IMR-90 (cell line): ENCODE measurements around the gene CD209. TPM values are rescaled to one million over a fixed set of nuclear protein-coding genes. Genes with fewer than 3 reads are reported as not detected.

ENCODE experiments used
- ATAC-seq: fragments of 200-7000 bp; cut with Tn5 transposase; 2 replicates; pipeline ENCODE4 v1.9.1; 2020; ENCODE audit warnings: low read depth, mild to moderate bottlenecking, moderate library complexity
- BruUV-seq: library from RNA; stranded (reverse); fragments of 400-500 nt; replicated peaks from 2 replicates; lab custom pipeline; 2021; lab: Mats Ljungman, UMichigan
- CTCF ChIA-PET: fragments of 300-600 bp; formaldehyde crosslinking; extraction: SDS; loops from one replicate; lab custom pipeline; 2021; ENCODE audit warnings: antibody characterized with exemption; lab: Yijun Ruan, JAX
- POLR2A ChIA-PET: fragments of 300-600 bp; sonication (Branson Sonifier 250); formaldehyde crosslinking; loops from one replicate; lab custom pipeline; 2022; ENCODE audit warnings: antibody characterized with exemption; ENCODE audit not compliant: unreplicated experiment; lab: Charles Lee
- DNase-seq: peaks from one replicate; pipeline ENCODE4 v3.0.0; 2013
- H2AFZ ChIP-seq: replicated peaks from 2 replicates; pipeline ENCODE3; 2013; ENCODE audit warnings: low read length, mild to moderate bottlenecking; ENCODE audit not compliant: poor library complexity
- H2AK5ac ChIP-seq: 2 replicates; pipeline ENCODE4 v1.6.1; 2013; ENCODE audit warnings: low read depth, low read length, inconsistent platforms
- H2AK9ac ChIP-seq: replicated peaks from 2 replicates; pipeline ENCODE3; 2013; ENCODE audit warnings: mild to moderate bottlenecking, low read depth, low read length, moderate library complexity; ENCODE audit not compliant: poor library complexity
- H2BK120ac ChIP-seq: 2 replicates; pipeline ENCODE4 v1.6.1; 2013; ENCODE audit warnings: low read depth, low read length, inconsistent platforms
- H2BK15ac ChIP-seq: 3 replicates; pipeline ENCODE4 v1.6.1; 2013; ENCODE audit warnings: low read depth, low read length, inconsistent platforms
- H2BK20ac ChIP-seq: 2 replicates; pipeline ENCODE4 v1.6.1; 2013; ENCODE audit warnings: low read depth, mild to moderate bottlenecking, inconsistent platforms, low read length, moderate library complexity
- H2BK5ac ChIP-seq: 2 replicates; pipeline ENCODE4 v1.6.1; 2013; ENCODE audit warnings: mild to moderate bottlenecking, low read depth, low read length, inconsistent platforms; ENCODE audit not compliant: poor library complexity, severe bottlenecking
- H3K14ac ChIP-seq: replicated peaks from 2 replicates; pipeline ENCODE4 v1.6.1; 2013; ENCODE audit warnings: low read depth, low read length, inconsistent platforms
- H3K18ac ChIP-seq: 2 replicates; pipeline ENCODE4 v1.6.1; 2013; ENCODE audit warnings: low read depth, low read length, control low read depth
- H3K23ac ChIP-seq: 2 replicates; pipeline ENCODE4 v1.6.1; 2013; ENCODE audit warnings: low read depth, low read length, inconsistent platforms
- H3K27ac ChIP-seq: 2 replicates; pipeline ENCODE4 v1.5.1; 2013; ENCODE audit warnings: mild to moderate bottlenecking, control low read depth, low read length; ENCODE audit not compliant: insufficient read depth
- H3K27me3 ChIP-seq: 2 replicates; pipeline ENCODE4 v1.6.1; 2013; ENCODE audit warnings: low read length; ENCODE audit not compliant: control insufficient read depth, insufficient read depth
- H3K36me3 ChIP-seq: 2 replicates; pipeline ENCODE4 v1.6.1; 2013; ENCODE audit warnings: low read length, mixed read lengths; ENCODE audit not compliant: control insufficient read depth, insufficient read depth
- H3K4ac ChIP-seq: 2 replicates; pipeline ENCODE4 v1.6.1; 2013; ENCODE audit warnings: low read depth, low read length, inconsistent platforms
- H3K4me1 ChIP-seq: 2 replicates; pipeline ENCODE4 v1.6.1; 2013; ENCODE audit warnings: low read length, mixed read lengths; ENCODE audit not compliant: control insufficient read depth, insufficient read depth
- H3K4me2 ChIP-seq: 2 replicates; pipeline ENCODE4 v1.6.1; 2013; ENCODE audit warnings: low read depth, mild to moderate bottlenecking, control low read depth, low read length, moderate library complexity
- H3K4me3 ChIP-seq: 2 replicates; pipeline ENCODE4 v1.5.1; 2013; ENCODE audit warnings: low read depth, mild to moderate bottlenecking, control low read depth, low read length, moderate library complexity; ENCODE audit not compliant: insufficient read depth
- H3K56ac ChIP-seq: 2 replicates; pipeline ENCODE4 v1.6.1; 2013; ENCODE audit warnings: low read length, inconsistent platforms; ENCODE audit not compliant: insufficient read depth; ENCODE audit errors: extremely low read depth
- H3K79me1 ChIP-seq, 2 experiments: 2 replicates each; pipeline ENCODE4 v1.6.1; 2013; ENCODE audit warnings: low read length in 2 of 2, inconsistent platforms in 1 of 2, low read depth in 1 of 2
- H3K9ac ChIP-seq: 2 replicates; pipeline ENCODE4 v1.6.1; 2013; ENCODE audit warnings: low read depth, low read length, control low read depth
- H3K9me1 ChIP-seq: 2 replicates; pipeline ENCODE4 v1.6.1; 2013; ENCODE audit warnings: low read length, inconsistent platforms; ENCODE audit not compliant: insufficient read depth
- H3K9me3 ChIP-seq: 2 replicates; pipeline ENCODE4 v1.6.1; 2013; ENCODE audit warnings: low read length; ENCODE audit not compliant: control insufficient read depth, insufficient read depth
- H4K20me1 ChIP-seq: 2 replicates; pipeline ENCODE4 v1.6.1; 2013; ENCODE audit warnings: low read length, inconsistent platforms; ENCODE audit not compliant: insufficient read depth
- H4K5ac ChIP-seq: 2 replicates; pipeline ENCODE4 v1.6.1; 2013; ENCODE audit warnings: mild to moderate bottlenecking, low read depth, low read length, control low read depth
- H4K8ac ChIP-seq, 2 experiments: 2 replicates each; pipeline ENCODE4 v1.6.1; 2013; ENCODE audit warnings: low read depth in 2 of 2, low read length in 2 of 2, control low read depth in 1 of 2, inconsistent platforms in 1 of 2
- H4K91ac ChIP-seq: 2 replicates; pipeline ENCODE4 v1.6.1; 2013; ENCODE audit warnings: low read depth, low read length, inconsistent platforms; ENCODE audit not compliant: insufficient read depth
- CEBPB ChIP-seq: IDR thresholded peaks from 2 replicates; pipeline ENCODE4 v1.6.1; 2012; ENCODE audit warnings: low read depth, low read length, improper control_type of control experiment
- CHD1 ChIP-seq: IDR thresholded peaks from 2 replicates; pipeline ENCODE4 v1.6.1; 2012; ENCODE audit warnings: low read depth, low read length, improper control_type of control experiment
- CTCF ChIP-seq: conservative IDR thresholded peaks from 2 replicates; pipeline ENCODE4 v1.5.1; 2012; ENCODE audit warnings: mild to moderate bottlenecking, low read depth, low read length, improper control_type of control experiment
- FOS ChIP-seq: fragments of 150-350 bp; IDR thresholded peaks from 2 replicates; pipeline ENCODE4 v1.6.1; 2016; ENCODE audit warnings: low read depth, low read length
- NFE2L2 ChIP-seq: fragments of 150-350 bp; IDR thresholded peaks from 2 replicates; pipeline ENCODE4 v1.6.1; 2016; ENCODE audit warnings: low read depth, mild to moderate bottlenecking, low read length
- POLR2A ChIP-seq: IDR thresholded peaks from 2 replicates; pipeline ENCODE4 v1.6.1; 2012; ENCODE audit warnings: mild to moderate bottlenecking, low read depth, low read length
- RAD21 ChIP-seq: IDR thresholded peaks from 2 replicates; pipeline ENCODE4 v1.6.1; 2012; ENCODE audit warnings: low read length, improper control_type of control experiment
- RCOR1 ChIP-seq: IDR thresholded peaks from 2 replicates; pipeline ENCODE4 v1.6.1; 2012; ENCODE audit warnings: mild to moderate bottlenecking, low read length, improper control_type of control experiment; ENCODE audit not compliant: insufficient replicate concordance
- USF2 ChIP-seq: fragments of 150-350 bp; IDR thresholded peaks from 2 replicates; pipeline ENCODE4 v1.6.1; 2017; ENCODE audit warnings: mild to moderate bottlenecking, antibody characterized with exemption, low read length, low read depth
- WGBS, 2 experiments: methylation state at CpG; one replicate each; pipeline versions ENCODE4 v1.1.5 to v1.1.7; 2013; ENCODE audit warnings: missing lambda C conversion rate in 2 of 2; ENCODE audit not compliant: insufficient read length in 1 of 2; ENCODE audit errors: extremely low coverage in 2 of 2; 5-methylcytosine and 5-hydroxymethylcytosine counted together
- dilution Hi-C: fragments of 300-500 bp; cut with HindIII; formaldehyde crosslinking; loops from one replicate; pipeline ENCODE4 v1.14.3; 2018; ENCODE audit warnings: low sequenced_read_pairs; ENCODE audit not compliant: unreplicated experiment
- in situ Hi-C: fragments of 300-500 bp; cut with MboI; formaldehyde crosslinking; loops from 3 replicates; pipeline ENCODE4 v1.14.3; 2019; ENCODE audit warnings: low sequenced_read_pairs, inconsistent platforms, mixed read lengths
- intact Hi-C: fragments of 100-400 bp; cut with micrococcal nuclease; formaldehyde crosslinking; loops from 2 replicates; pipeline ENCODE4 v1.10.0; 2022
- polyA plus RNA-seq, 3 experiments: library from polyadenylated mRNA; depleted of rRNA; stranded (reverse); fragments of >200 nt; gene quantifications; 2 replicates each; pipeline ENCODE4 v1.2.3, GENCODE V29; 2012; ENCODE audit warnings: low replicate concordance in 1 of 3
- total RNA-seq: library from RNA; depleted of rRNA; stranded (reverse); fragments of >200 nt; gene quantifications from 2 replicates; pipeline ENCODE4 v1.2.3, GENCODE V29; 2012

The CD209 gene
- total and polyA plus RNA-seq, 2 of the 4 experiments (the other 2 are of a cell fraction) = not detected

DNA sequence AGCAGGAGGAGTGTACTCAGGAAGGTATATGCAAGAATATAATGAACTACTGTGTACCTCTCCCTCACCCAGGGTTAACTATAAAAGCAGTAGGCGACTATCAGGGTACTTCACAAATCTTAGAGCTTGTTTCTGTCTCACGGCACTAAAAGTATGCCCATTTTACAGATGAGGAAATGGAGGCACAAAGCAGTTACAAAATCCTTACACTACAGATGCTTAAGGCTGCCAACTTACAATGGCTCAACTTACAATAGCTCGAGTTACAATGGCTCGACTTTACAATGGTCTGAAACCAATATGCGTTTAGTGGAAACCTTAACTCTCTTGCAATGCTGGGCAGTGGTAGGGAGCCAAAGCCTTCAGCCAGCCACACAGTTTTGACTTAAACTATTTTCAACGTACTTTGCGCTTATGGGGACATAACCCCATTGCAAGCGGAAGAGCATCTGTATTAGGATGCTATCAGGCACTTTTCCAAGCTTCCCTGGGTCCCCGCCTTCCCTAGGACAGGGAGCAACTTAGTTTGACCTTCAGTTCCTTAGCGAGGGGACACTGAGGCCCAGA lies 49.5 kb downstream of the CD209 start:
- H4K20me1 ChIP-seq = no peaks in the 10 kb centered on the region
- ATAC-seq (no peak), DNase-seq (no peak)
- in situ Hi-C loops (no loop called here), intact Hi-C loops (no loop called here), dilution Hi-C loops (no loop called here)
- no peak overlapping the region for H3K27ac ChIP-seq
- ChIA-PET POLR2A (interaction anchor here (0.6 kb wide), 1 partner anchor 65 kb away, joined by 3 read pairs; no protein-coding TSS in a partner anchor), CTCF (interaction anchor here (1.4 kb wide), 1 partner anchor 17 kb away, joined by 3 read pairs; the partner anchor contains the start of gene TRAPPC5)
- TF ChIP-seq POLR2A = no peak
- TF ChIP-seq CHD1 = no peak
- no peak for TF ChIP-seq CEBPB
- TF ChIP-seq FOS = no peak
- no peak for TF ChIP-seq CTCF
- TF ChIP-seq RCOR1 = no peak
- no peak for TF ChIP-seq RAD21
- no peak for TF ChIP-seq NFE2L2
- no peak for TF ChIP-seq USF2
- no peak overlapping the region for H3K9ac ChIP-seq
- no peak overlapping the region for H3K14ac ChIP-seq
- no peak overlapping the region for H3K4me3 ChIP-seq
- WGBS, 2 experiments = 74% methylated on average over 5 of the region's 10 CpGs; no CpG with 5 or more reads in 1 of the 2 experiments
- no peak overlapping the region for H3K4me2 ChIP-seq
- no peak overlapping the region for H4K91ac ChIP-seq
- no peak overlapping the region for H3K56ac ChIP-seq
- H2BK15ac ChIP-seq = no peak overlapping the region
- H3K36me3 ChIP-seq = no peaks in the 10 kb centered on the region
- H2BK120ac ChIP-seq = no peak overlapping the region
- H2AFZ ChIP-seq = no peak overlapping the region
- no peaks in the 10 kb centered on the region for H3K9me3 ChIP-seq
- no peak overlapping the region for H4K8ac ChIP-seq
- no peak overlapping the region for H2AK9ac ChIP-seq
- BruUV-seq = no TSS peak
- no peaks in the 10 kb centered on the region for H3K79me1 ChIP-seq
- no peak overlapping the region for H4K5ac ChIP-seq
- H2BK5ac ChIP-seq = no peak overlapping the region
- H3K18ac ChIP-seq = no peak overlapping the region
- H3K4ac ChIP-seq = no peak overlapping the region
- H3K27me3 ChIP-seq = peaks cover 20% of the 10 kb centered on the region
- H2BK20ac ChIP-seq = no peak overlapping the region
- no peaks in the 10 kb centered on the region for H3K4me1 ChIP-seq
- no peaks in the 10 kb centered on the region for H3K9me1 ChIP-seq
- no peak overlapping the region for H2AK5ac ChIP-seq
- no peak overlapping the region for H3K23ac ChIP-seq
